ENCODE results near the gene WFDC1.

Gene WFDC1

GRCh38 chr16:84274515-84274914, 20.2 kb upstream of the WFDC1 start:
- no peak for DNase-seq

- no peak for DNase-seq
Observed at GRCh38 chr16:84275585-84276151, 19.0 kb upstream of the WFDC1 start.

- DNase-seq, result peak; percentile 75
Observed at GRCh38 chr16:84277244-84277823, 17.3 kb upstream of the WFDC1 start.

- no peak for DNase-seq
Observed at GRCh38 chr16:84278333-84278732, 16.3 kb upstream of the WFDC1 start.

GRCh38 chr16:84278968-84279367, 15.7 kb upstream of the WFDC1 start:
- DNase-seq, result no peak

- no peak for DNase-seq
Observed at GRCh38 chr16:84279881-84280280, 14.8 kb upstream of the WFDC1 start.

GRCh38 chr16:84281074-84281473, 13.6 kb upstream of the WFDC1 start:
- no peak for DNase-seq

- DNase-seq, result no peak
Observed at GRCh38 chr16:84282533-84282932, 12.1 kb upstream of the WFDC1 start.

GRCh38 chr16:84283314-84284153, 11.1 kb upstream of the WFDC1 start:
- DNase-seq, result no peak

- no peak for DNase-seq
Observed at GRCh38 chr16:84284154-84284722, 10.4 kb upstream of the WFDC1 start.

- DNase-seq, result no peak
Observed at GRCh38 chr16:84286578-84287240, 8.0 kb upstream of the WFDC1 start.

- DNase-seq, result no peak
Observed at GRCh38 chr16:84288902-84289301, 5.8 kb upstream of the WFDC1 start.

- DNase-seq, result no peak
Observed at GRCh38 chr16:84291226-84291625, 3.5 kb upstream of the WFDC1 start.

- no peak for DNase-seq
Observed at GRCh38 chr16:84292011-84292410, 2.7 kb upstream of the WFDC1 start.

- no peak for DNase-seq
Observed at GRCh38 chr16:84293406-84293805, 1.3 kb upstream of the WFDC1 start.

GRCh38 chr16:84294117-84294516, 561 bp upstream of the WFDC1 start:
- no peak for DNase-seq

- no peak for DNase-seq
Observed at GRCh38 chr16:84295203-84295860, 654 bp downstream of the WFDC1 start.

GRCh38 chr16:84298376-84298899, 3.8 kb downstream of the WFDC1 start:
- DNase-seq, result no peak

GRCh38 chr16:84299734-84300440, 5.2 kb downstream of the WFDC1 start:
- DNase-seq, result no peak

- no peak for DNase-seq
Observed at GRCh38 chr16:84302111-84302954, 7.7 kb downstream of the WFDC1 start.

GRCh38 chr16:84303023-84303422, 8.3 kb downstream of the WFDC1 start:
- no peak for DNase-seq

Measured in CD4-positive, alpha-beta T cell treated with Interleukin-6 for 4 hours (primary cell).